ENCODE measurements around the gene PKIG.

- TF ChIP-seq CTCF (IDR thresholded peaks at IDR 0.05; ENCODE audit: extremely low read depth in 1 of 2, insufficient read depth in 1 of 2, low read depth in 1 of 2, low read length in 2 of 2) (no peak), EZH2 (IDR thresholded peaks at IDR 0.05; ENCODE audit: borderline replicate concordance, low read depth, low read length, severe bottlenecking) (no peak), MAX (IDR thresholded peaks at IDR 0.05; ENCODE audit: insufficient read depth, insufficient read length) (no peak), POLR2AphosphoS5 (IDR thresholded peaks at IDR 0.05; ENCODE audit: insufficient read depth, low read depth, low read length) (no peak), POLR2A (IDR thresholded peaks at IDR 0.05; ENCODE audit: low read depth, low read length) (no peak), MYC (IDR thresholded peaks at IDR 0.05; ENCODE audit: low read depth, low read length) (no peak), JUN (IDR thresholded peaks at IDR 0.05; ENCODE audit: borderline replicate concordance, insufficient read depth, insufficient read length, low read depth) (no peak), FOS (IDR thresholded peaks at IDR 0.05; ENCODE audit: borderline replicate concordance, insufficient read depth, low read length) (no peak), GATA2 (IDR thresholded peaks at IDR 0.05; ENCODE audit: insufficient read depth, insufficient read length, low read depth, low read length) (no peak)
Observed at GRCh38 chr20:44621939-44622338, 39.6 kb downstream of the PKIG start.
